Measurements from ENCODE around the gene PLCH2. TPM values are rescaled to one million over a fixed set of nuclear protein-coding genes. Genes with fewer than 3 reads are reported as not detected.
A peak's percentile ranks its signal among the peaks of the same experiment; 100 is the strongest.
"Not testable (repeated sequence)": the region's sequence is repeated elsewhere in the genome, so short reads cannot be mapped to it uniquely, and the experiment has no call there.

The PLCH2 gene
- total RNA-seq, 2 experiments from 2014 or later: 32.7 to 33.8 TPM

GRCh38 chr1:2433936-2434655, 42.0 kb upstream of the PLCH2 start:
- Mint-ChIP-seq H3K27ac (no peak overlapping the region), H3K36me3 (ENCODE audit: low read depth) (no peaks in the 10 kb centered on the region), H3K9me3 (peaks cover 9% of the 10 kb centered on the region), H3K4me1 (no peaks in the 10 kb centered on the region), H3K4me3 (no peak overlapping the region), H3K27me3 (no peaks in the 10 kb centered on the region)
- CTCF ChIA-PET: no interaction called here
- POLR2A ChIA-PET: no interaction called here
- DNase-seq: no peak

- Mint-ChIP-seq H3K27me3 (no peaks in the 10 kb centered on the region), H3K36me3 (ENCODE audit: low read depth) (no peaks in the 10 kb centered on the region), H3K27ac (no peak overlapping the region), H3K9me3 (peaks cover 1% of the 10 kb centered on the region), H3K4me1 (no peaks in the 10 kb centered on the region), H3K4me3 (no peak overlapping the region)
- no peak for DNase-seq
- CTCF ChIA-PET: no interaction called here
- POLR2A ChIA-PET: no interaction called here
These were observed 41.0 kb upstream of the PLCH2 start for GRCh38 chr1:2435091-2435490.

- Mint-ChIP-seq H3K36me3 (ENCODE audit: low read depth) (no peaks in the 10 kb centered on the region), H3K27me3 (no peaks in the 10 kb centered on the region), H3K27ac (no peak overlapping the region), H3K4me1 (no peaks in the 10 kb centered on the region), H3K9me3 (no peaks in the 10 kb centered on the region), H3K4me3 (no peak overlapping the region)
- no peak for DNase-seq
- POLR2A ChIA-PET: no interaction called here
- CTCF ChIA-PET: no interaction called here
These were observed 40.2 kb upstream of the PLCH2 start for GRCh38 chr1:2435746-2436355.

- Mint-ChIP-seq H3K27ac (no peak overlapping the region), H3K4me3 (no peak overlapping the region), H3K27me3 (no peaks in the 10 kb centered on the region), H3K9me3 (no peaks in the 10 kb centered on the region), H3K4me1 (no peaks in the 10 kb centered on the region), H3K36me3 (ENCODE audit: low read depth) (no peaks in the 10 kb centered on the region)
- CTCF ChIA-PET: no interaction called here
- DNase-seq: no peak
- POLR2A ChIA-PET: no interaction called here
These were observed 39.2 kb upstream of the PLCH2 start for GRCh38 chr1:2436876-2437275.

GRCh38 chr1:2437617-2438016, 38.5 kb upstream of the PLCH2 start:
- Mint-ChIP-seq H3K4me1 (no peaks in the 10 kb centered on the region), H3K4me3 (no peak overlapping the region), H3K27ac (no peak overlapping the region), H3K27me3 (peaks cover 2% of the 10 kb centered on the region), H3K9me3 (no peaks in the 10 kb centered on the region), H3K36me3 (ENCODE audit: low read depth) (no peaks in the 10 kb centered on the region)
- ChIA-PET POLR2A (no interaction called here), CTCF (no interaction called here)
- DNase-seq: no peak

- no peak overlapping the region for H3K27ac Mint-ChIP-seq
- H3K4me3 Mint-ChIP-seq: no peak overlapping the region
- no peak for DNase-seq
- no peaks in the 10 kb centered on the region for H3K36me3 Mint-ChIP-seq (ENCODE audit: low read depth)
- ChIA-PET POLR2A (no interaction called here), CTCF (no interaction called here)
- H3K9me3 Mint-ChIP-seq: no peaks in the 10 kb centered on the region
- no peaks in the 10 kb centered on the region for H3K4me1 Mint-ChIP-seq
- peaks cover 4% of the 10 kb centered on the region for H3K27me3 Mint-ChIP-seq
These were observed 38.1 kb upstream of the PLCH2 start for GRCh38 chr1:2438038-2438437.

- CTCF ChIA-PET: no interaction called here
- no peak for DNase-seq
- H3K27me3 Mint-ChIP-seq: peaks cover 4% of the 10 kb centered on the region
- POLR2A ChIA-PET: no interaction called here
- H3K4me3 Mint-ChIP-seq: no peak overlapping the region
- no peaks in the 10 kb centered on the region for H3K9me3 Mint-ChIP-seq
- no peaks in the 10 kb centered on the region for H3K36me3 Mint-ChIP-seq (ENCODE audit: low read depth)
- H3K27ac Mint-ChIP-seq: no peak overlapping the region
- H3K4me1 Mint-ChIP-seq: no peaks in the 10 kb centered on the region
These were observed 37.4 kb upstream of the PLCH2 start for GRCh38 chr1:2438641-2439040.

- ChIA-PET POLR2A (no interaction called here), CTCF (interaction anchor here (1.7 kb wide), 1 partner anchor 109 kb away, joined by 5 read pairs; no protein-coding TSS in a partner anchor)
- H3K4me1 Mint-ChIP-seq: no peaks in the 10 kb centered on the region
- H3K9me3 Mint-ChIP-seq: no peaks in the 10 kb centered on the region
- no peaks in the 10 kb centered on the region for H3K36me3 Mint-ChIP-seq (ENCODE audit: low read depth)
- peaks cover 4% of the 10 kb centered on the region for H3K27me3 Mint-ChIP-seq
- no peak overlapping the region for H3K4me3 Mint-ChIP-seq
- no peak overlapping the region for H3K27ac Mint-ChIP-seq
- DNase-seq: no peak
These were observed 36.7 kb upstream of the PLCH2 start for GRCh38 chr1:2439369-2439768.

- DNase-seq; H3K4me3 Mint-ChIP-seq; H3K4me1 Mint-ChIP-seq; H3K9me3 Mint-ChIP-seq; POLR2A ChIA-PET; H3K36me3 Mint-ChIP-seq (ENCODE audit: low read depth); H3K27ac Mint-ChIP-seq: not testable (repeated sequence)
- CTCF ChIA-PET: interaction anchor here (1.7 kb wide), 1 partner anchor 108 kb away, joined by 5 read pairs; no protein-coding TSS in a partner anchor
- H3K27me3 Mint-ChIP-seq: peaks cover 13% of the 10 kb centered on the region
These were observed 35.7 kb upstream of the PLCH2 start for GRCh38 chr1:2440346-2440745.

- H3K4me1 Mint-ChIP-seq: no peaks in the 10 kb centered on the region
- no peaks in the 10 kb centered on the region for H3K36me3 Mint-ChIP-seq (ENCODE audit: low read depth)
- H3K4me3 Mint-ChIP-seq: no peak overlapping the region
- no peaks in the 10 kb centered on the region for H3K9me3 Mint-ChIP-seq
- POLR2A ChIA-PET: no interaction called here
- H3K27me3 Mint-ChIP-seq: peaks cover 13% of the 10 kb centered on the region
- CTCF ChIA-PET: no interaction called here
- H3K27ac Mint-ChIP-seq: no peak overlapping the region
- DNase-seq: no peak
These were observed 34.3 kb upstream of the PLCH2 start for GRCh38 chr1:2441746-2442145.

- ChIA-PET POLR2A (no interaction called here), CTCF (interaction anchor here (0.9 kb wide), 1 partner anchor 12 kb away, joined by 3 read pairs; no protein-coding TSS in a partner anchor)
- DNase-seq: no peak
- Mint-ChIP-seq H3K27me3 (peaks cover 13% of the 10 kb centered on the region), H3K27ac (no peak overlapping the region), H3K4me1 (no peaks in the 10 kb centered on the region), H3K36me3 (ENCODE audit: low read depth) (no peaks in the 10 kb centered on the region), H3K9me3 (no peaks in the 10 kb centered on the region), H3K4me3 (no peak overlapping the region)
These were observed 33.4 kb upstream of the PLCH2 start for GRCh38 chr1:2442661-2443060.

- no peaks in the 10 kb centered on the region for H3K36me3 Mint-ChIP-seq (ENCODE audit: low read depth)
- DNase-seq: peak; percentile 33
- no peak overlapping the region for H3K4me3 Mint-ChIP-seq
- no peaks in the 10 kb centered on the region for H3K9me3 Mint-ChIP-seq
- peaks cover 13% of the 10 kb centered on the region for H3K27me3 Mint-ChIP-seq
- ChIA-PET CTCF (interaction anchor here (0.9 kb wide), 1 partner anchor 12 kb away, joined by 3 read pairs; no protein-coding TSS in a partner anchor), POLR2A (no interaction called here)
- no peaks in the 10 kb centered on the region for H3K4me1 Mint-ChIP-seq
- H3K27ac Mint-ChIP-seq: no peak overlapping the region
These were observed 32.6 kb upstream of the PLCH2 start for GRCh38 chr1:2443277-2444137.

GRCh38 chr1:2444138-2444591, 31.9 kb upstream of the PLCH2 start:
- no peak for DNase-seq
- no peaks in the 10 kb centered on the region for H3K9me3 Mint-ChIP-seq
- ChIA-PET CTCF (interaction anchor here (1.2 kb wide), 1 partner anchor 103 kb away, joined by 3 read pairs; no protein-coding TSS in a partner anchor), POLR2A (no interaction called here)
- H3K27ac Mint-ChIP-seq: no peak overlapping the region
- H3K27me3 Mint-ChIP-seq: peaks cover 13% of the 10 kb centered on the region
- no peak overlapping the region for H3K4me3 Mint-ChIP-seq
- H3K36me3 Mint-ChIP-seq (ENCODE audit: low read depth): no peaks in the 10 kb centered on the region
- H3K4me1 Mint-ChIP-seq: no peaks in the 10 kb centered on the region
